Measurements from ENCODE around the gene PBX1.

PBX1 gene

GRCh38 chr1:164765992-164766720 is 207.2 kb downstream of the PBX1 start:
- DNase-seq, result no peak

GRCh38 chr1:164767752-164768402 is 208.9 kb downstream of the PBX1 start:
- DNase-seq, result no peak

- DNase-seq, result no peak
Observed at GRCh38 chr1:164768619-164769018, 209.6 kb downstream of the PBX1 start.

GRCh38 chr1:164769486-164770130 is 210.6 kb downstream of the PBX1 start:
- DNase-seq, result no peak

- no peak for DNase-seq
Observed at GRCh38 chr1:164770131-164770529, 211.1 kb downstream of the PBX1 start.

GRCh38 chr1:164771041-164771618 is 212.1 kb downstream of the PBX1 start:
- no peak for DNase-seq

GRCh38 chr1:164771619-164772361 is 212.8 kb downstream of the PBX1 start:
- no peak for DNase-seq

GRCh38 chr1:164772635-164773034 is 213.7 kb downstream of the PBX1 start:
- no peak for DNase-seq

GRCh38 chr1:164773102-164773501 is 214.1 kb downstream of the PBX1 start:
- DNase-seq, result no peak

GRCh38 chr1:164774413-164774812 is 215.4 kb downstream of the PBX1 start:
- DNase-seq, result no peak

- no peak for DNase-seq
Observed at GRCh38 chr1:164774819-164775654, 216.1 kb downstream of the PBX1 start.

- DNase-seq, result no peak
Observed at GRCh38 chr1:164777518-164777917, 218.5 kb downstream of the PBX1 start.

GRCh38 chr1:164779376-164779775 is 220.4 kb downstream of the PBX1 start:
- no peak for DNase-seq

- no peak for DNase-seq
Observed at GRCh38 chr1:164780111-164780812, 221.3 kb downstream of the PBX1 start.

GRCh38 chr1:164780863-164781262 is 221.9 kb downstream of the PBX1 start:
- DNase-seq, result no peak

- DNase-seq, result no peak
Observed at GRCh38 chr1:164781972-164782371, 223.0 kb downstream of the PBX1 start.

- DNase-seq, result no peak
Observed at GRCh38 chr1:164783778-164784555, 225.0 kb downstream of the PBX1 start.

- no peak for DNase-seq
Observed at GRCh38 chr1:164784960-164785359, 226.0 kb downstream of the PBX1 start.

- no peak for DNase-seq
Observed at GRCh38 chr1:164785841-164786534, 227.0 kb downstream of the PBX1 start.
